Measurements from ENCODE around the gene LMNA. TPM values are rescaled to one million over a fixed set of nuclear protein-coding genes. Genes with fewer than 3 reads are reported as not detected.

LMNA gene
- polyA plus RNA-seq, 3 donors = 16.5 to 45.5 (median 24.7) TPM

DNA sequence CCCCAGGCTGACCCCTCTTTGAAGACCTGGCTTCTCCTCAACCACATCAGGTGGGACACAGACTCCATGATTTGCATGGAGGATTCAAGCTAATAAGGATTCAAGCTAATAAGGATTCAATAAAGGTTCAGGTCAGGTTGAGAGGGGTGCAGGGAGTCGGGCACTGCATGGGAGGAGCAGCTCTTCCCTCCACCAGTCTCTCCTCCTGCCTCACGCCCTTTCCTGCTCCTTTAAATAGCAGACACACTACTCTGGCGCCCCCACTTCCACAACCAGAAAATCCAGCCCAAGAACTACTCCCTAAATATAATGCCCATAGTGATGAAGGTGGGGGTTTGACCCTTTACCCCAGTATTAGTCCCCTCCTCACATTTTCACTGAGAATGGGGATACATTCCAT lies 39.3 kb upstream of the LMNA start:
- Histone ChIP-seq H3K27me3 (ENCODE audit: control insufficient read depth in 2 of 2, insufficient read depth in 2 of 2, low read length in 2 of 2) (peaks cover 16 to 55% of the 10 kb centered on the region in 2 donors), H2AFZ (ENCODE audit: insufficient read depth, low read depth, low read length, poor library complexity, severe bottlenecking) (no peak overlapping the region), H3K4me1 (ENCODE audit: control insufficient read depth in 1 of 2, insufficient read depth in 2 of 2, low read length in 2 of 2) (peaks cover 11 to 18% of the 10 kb centered on the region in 2 donors), H3K27ac (ENCODE audit: low read depth in 1 of 2, low read length in 2 of 2) (no peak overlapping the region), H3K9ac (ENCODE audit: insufficient read depth, low read length, poor library complexity, severe bottlenecking) (no peak overlapping the region), H3K36me3 (replicated peaks in 1 of 2; ENCODE audit: control insufficient read depth in 1 of 2, insufficient read depth in 2 of 2, low read length in 2 of 2) (no peaks in the 10 kb centered on the region), H3K9me3 (replicated peaks in 1 of 2; ENCODE audit: control insufficient read depth in 1 of 2, insufficient read depth in 1 of 2, low read length in 2 of 2) (no peaks in the 10 kb centered on the region), H3K4me2 (replicated peaks; ENCODE audit: extremely low read depth, low read length, poor library complexity, severe bottlenecking) (no peak overlapping the region), H4K20me1 (ENCODE audit: insufficient read depth, low read length) (no peaks in the 10 kb centered on the region), H3K79me2 (ENCODE audit: insufficient read depth, low read length) (no peaks in the 10 kb centered on the region), H3K4me3 (replicated peaks in 1 of 3; ENCODE audit: low read depth in 2 of 3, low read length in 3 of 3) (no peak overlapping the region)
- Mint-ChIP-seq H3K4me3 (peak overlapping the region in 1 of 2 donors; percentile 24), H3K4me1 (peaks cover 16% of the 10 kb centered on the region), H3K27ac (no peak overlapping the region), H3K9me3 (peaks cover 0 to 11% (median 0%) of the 10 kb centered on the region in 7 donors), H3K36me3 (no peaks in the 10 kb centered on the region), H3K27me3 (ENCODE audit: low read depth in 3 of 3) (peaks cover 60 to 72% (median 63%) of the 10 kb centered on the region in 3 donors)
- no peak for DNase-seq
- intact Hi-C loops (cut with micrococcal nuclease) = loop anchor here in 1 of 2 donors (10.0 kb wide), 1 partner anchor 240 kb away; no protein-coding TSS in a partner anchor
- no CpG with 5 or more reads among the region's 3 CpGs for WGBS (ENCODE audit: insufficient coverage)
- TF ChIP-seq CTCF (IDR thresholded peaks at IDR 0.05) = no peak

- Histone ChIP-seq H3K9ac (ENCODE audit: insufficient read depth, low read length, poor library complexity, severe bottlenecking) (no peak overlapping the region), H3K9me3 (replicated peaks in 1 of 2; ENCODE audit: control insufficient read depth in 1 of 2, insufficient read depth in 1 of 2, low read length in 2 of 2) (no peaks in the 10 kb centered on the region), H2AFZ (ENCODE audit: insufficient read depth, low read depth, low read length, poor library complexity, severe bottlenecking) (no peak overlapping the region), H3K4me3 (replicated peaks in 1 of 3; ENCODE audit: low read depth in 2 of 3, low read length in 3 of 3) (no peak overlapping the region), H4K20me1 (ENCODE audit: insufficient read depth, low read length) (no peaks in the 10 kb centered on the region), H3K27ac (ENCODE audit: low read depth in 1 of 2, low read length in 2 of 2) (no peak overlapping the region), H3K4me2 (replicated peaks; ENCODE audit: extremely low read depth, low read length, poor library complexity, severe bottlenecking) (no peak overlapping the region), H3K79me2 (ENCODE audit: insufficient read depth, low read length) (no peaks in the 10 kb centered on the region), H3K27me3 (ENCODE audit: control insufficient read depth in 2 of 2, insufficient read depth in 2 of 2, low read length in 2 of 2) (peaks cover 16 to 61% of the 10 kb centered on the region in 2 donors), H3K36me3 (replicated peaks in 1 of 2; ENCODE audit: control insufficient read depth in 1 of 2, insufficient read depth in 2 of 2, low read length in 2 of 2) (no peaks in the 10 kb centered on the region), H3K4me1 (ENCODE audit: control insufficient read depth in 1 of 2, insufficient read depth in 2 of 2, low read length in 2 of 2) (peaks cover 11 to 18% of the 10 kb centered on the region in 2 donors)
- no CpG with 5 or more reads among the region's 4 CpGs for WGBS (ENCODE audit: insufficient coverage)
- Mint-ChIP-seq H3K4me1 (peaks cover 16% of the 10 kb centered on the region), H3K4me3 (peak overlapping the region in 1 of 2 donors; percentile 24), H3K27ac (no peak overlapping the region), H3K36me3 (no peaks in the 10 kb centered on the region), H3K27me3 (ENCODE audit: low read depth in 3 of 3) (peaks cover 64 to 79% (median 65%) of the 10 kb centered on the region in 3 donors), H3K9me3 (peaks cover 0 to 11% (median 0%) of the 10 kb centered on the region in 7 donors)
- no peak for DNase-seq
- no peak for TF ChIP-seq CTCF (IDR thresholded peaks at IDR 0.05)
- intact Hi-C loops (cut with micrococcal nuclease) = loop anchor here in 1 of 2 donors (10.0 kb wide), 1 partner anchor 239 kb away; no protein-coding TSS in a partner anchor
Observed at GRCh38 chr1:156075775-156076204, 38.7 kb upstream of the LMNA start.

Data from CD14-positive monocyte (primary cell).